Neural progenitor cell (in vitro differentiated cells): ENCODE measurements around the gene ITGB5. TPM values are rescaled to one million over a fixed set of nuclear protein-coding genes. Genes with fewer than 3 reads are reported as not detected.
A peak's percentile ranks its signal among the peaks of the same experiment; 100 is the strongest.

Experiments
- DNase-seq: peaks from one replicate; pipeline ENCODE4 v3.0.0-alpha.2; 2016; ENCODE audit warnings: low spot score
- H2AFZ ChIP-seq: fragments of 200-600 bp; sonication (generic); replicated peaks from 2 replicates; pipeline ENCODE4 v1.6.1; 2016; ENCODE audit warnings: antibody characterized with exemption
- H3F3A ChIP-seq: fragments of 200-600 bp; sonication (generic); 2 replicates; pipeline ENCODE4 v1.6.1; 2016; ENCODE audit warnings: antibody characterized with exemption, low read depth
- H3K27ac ChIP-seq: fragments of 200-600 bp; sonication (generic); 2 replicates; pipeline ENCODE4 v1.5.1; 2016; ENCODE audit warnings: mild to moderate bottlenecking
- H3K27me3 ChIP-seq: fragments of 200-600 bp; sonication (generic); 2 replicates; pipeline ENCODE4 v1.6.1; 2016; ENCODE audit warnings: mild to moderate bottlenecking, moderate library complexity
- H3K36me3 ChIP-seq: fragments of 200-600 bp; sonication (generic); 2 replicates; pipeline ENCODE4 v1.5.1; 2016
- H3K4me1 ChIP-seq: fragments of 200-600 bp; sonication (generic); 2 replicates; pipeline ENCODE4 v1.6.1; 2016; ENCODE audit warnings: mixed run types
- H3K4me2 ChIP-seq: fragments of 200-600 bp; sonication (generic); 2 replicates; pipeline ENCODE4 v1.6.1; 2016
- H3K4me3 ChIP-seq: fragments of 200-600 bp; sonication (generic); 2 replicates; pipeline ENCODE4 v1.5.1; 2016
- H3K79me2 ChIP-seq: fragments of 200-600 bp; sonication (generic); 2 replicates; pipeline ENCODE4 v1.6.1; 2016; ENCODE audit warnings: low read depth
- H3K9ac ChIP-seq: fragments of 200-600 bp; sonication (generic); 2 replicates; pipeline ENCODE4 v1.6.1; 2016
- H3K9me3 ChIP-seq: fragments of 200-600 bp; sonication (generic); 2 replicates; pipeline ENCODE4 v1.5.1; 2016; ENCODE audit warnings: low read depth
- H4K20me1 ChIP-seq: fragments of 200-600 bp; sonication (generic); 2 replicates; pipeline ENCODE4 v1.6.1; 2016; ENCODE audit warnings: low read depth
- H3K27ac Mint-ChIP-seq: 3 replicates; pipeline ENCODE4 v1.8.0; 2021; ENCODE audit warnings: mixed read lengths
- H3K27me3 Mint-ChIP-seq: 2 replicates; pipeline ENCODE4 v1.8.0; 2022; ENCODE audit warnings: low read depth, mild to moderate bottlenecking, inconsistent platforms, moderate library complexity, mixed read lengths; ENCODE audit not compliant: insufficient read depth
- H3K36me3 Mint-ChIP-seq: 3 replicates; pipeline ENCODE4 v1.8.0; 2021; ENCODE audit warnings: mixed read lengths
- H3K4me1 Mint-ChIP-seq: 3 replicates; pipeline ENCODE4 v1.8.0; 2021; ENCODE audit warnings: mixed read lengths
- H3K4me3 Mint-ChIP-seq: 3 replicates; pipeline ENCODE4 v1.8.0; 2021; ENCODE audit warnings: mild to moderate bottlenecking, moderate library complexity, mixed read lengths
- H3K9me3 Mint-ChIP-seq: 3 replicates; pipeline ENCODE4 v1.8.0; 2020; ENCODE audit warnings: mixed read lengths
- EZH2 ChIP-seq: fragments of 200-600 bp; sonication (generic); IDR thresholded peaks from 2 replicates; pipeline ENCODE4 v1.6.1; 2017; ENCODE audit warnings: antibody characterized with exemption, mild to moderate bottlenecking, moderate library complexity
- EZH2phosphoT487 ChIP-seq: fragments of 200-600 bp; sonication (generic); IDR thresholded peaks from 2 replicates; pipeline ENCODE4 v1.6.1; 2017; ENCODE audit warnings: antibody characterized with exemption
- total RNA-seq: library from RNA; depleted of rRNA; stranded (reverse); fragments of >200 nt; gene quantifications from 2 replicates; pipeline ENCODE4 v1.2.3, GENCODE V29; 2015; ENCODE audit warnings: low replicate concordance
- TF ChIP-seq, protein P1 (sequence below): fragments of 200-600 bp; sonication (generic); IDR thresholded peaks from 2 replicates; pipeline ENCODE4 v1.5.1; 2017; ENCODE audit warnings: antibody characterized with exemption, mild to moderate bottlenecking

The ITGB5 gene
- total RNA-seq, 1 donor from 2014 or later, result 55.8 TPM

- DNase-seq, result no peak
- no peak overlapping the region for H3K4me3 Mint-ChIP-seq
- no peak overlapping the region for H2AFZ ChIP-seq
- H3K4me2 ChIP-seq, result no peak overlapping the region
- no peaks in the 10 kb centered on the region for H3K9me3 Mint-ChIP-seq
- H3K4me1 Mint-ChIP-seq, result no peaks in the 10 kb centered on the region
- peaks cover 50% of the 10 kb centered on the region for H3K36me3 Mint-ChIP-seq
- H3F3A ChIP-seq, result peaks cover 3% of the 10 kb centered on the region
- H3K9ac ChIP-seq, result no peak overlapping the region
- no peak overlapping the region for H3K4me3 ChIP-seq
- TF ChIP-seq EZH2phosphoT487 (no peak), EZH2 (no peak)
- TF ChIP-seq, protein P1, sequence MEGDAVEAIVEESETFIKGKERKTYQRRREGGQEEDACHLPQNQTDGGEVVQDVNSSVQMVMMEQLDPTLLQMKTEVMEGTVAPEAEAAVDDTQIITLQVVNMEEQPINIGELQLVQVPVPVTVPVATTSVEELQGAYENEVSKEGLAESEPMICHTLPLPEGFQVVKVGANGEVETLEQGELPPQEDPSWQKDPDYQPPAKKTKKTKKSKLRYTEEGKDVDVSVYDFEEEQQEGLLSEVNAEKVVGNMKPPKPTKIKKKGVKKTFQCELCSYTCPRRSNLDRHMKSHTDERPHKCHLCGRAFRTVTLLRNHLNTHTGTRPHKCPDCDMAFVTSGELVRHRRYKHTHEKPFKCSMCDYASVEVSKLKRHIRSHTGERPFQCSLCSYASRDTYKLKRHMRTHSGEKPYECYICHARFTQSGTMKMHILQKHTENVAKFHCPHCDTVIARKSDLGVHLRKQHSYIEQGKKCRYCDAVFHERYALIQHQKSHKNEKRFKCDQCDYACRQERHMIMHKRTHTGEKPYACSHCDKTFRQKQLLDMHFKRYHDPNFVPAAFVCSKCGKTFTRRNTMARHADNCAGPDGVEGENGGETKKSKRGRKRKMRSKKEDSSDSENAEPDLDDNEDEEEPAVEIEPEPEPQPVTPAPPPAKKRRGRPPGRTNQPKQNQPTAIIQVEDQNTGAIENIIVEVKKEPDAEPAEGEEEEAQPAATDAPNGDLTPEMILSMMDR, result no peak
- no peak overlapping the region for H3K27ac Mint-ChIP-seq
- peaks cover 29% of the 10 kb centered on the region for H3K36me3 ChIP-seq
- H3K27me3 Mint-ChIP-seq, result peaks cover 3% of the 10 kb centered on the region
- no peaks in the 10 kb centered on the region for H3K9me3 ChIP-seq
- H3K27ac ChIP-seq, result no peak overlapping the region
- H3K4me1 ChIP-seq, result no peaks in the 10 kb centered on the region
- H3K79me2 ChIP-seq, result peaks cover 34% of the 10 kb centered on the region
- no peaks in the 10 kb centered on the region for H3K27me3 ChIP-seq
- peaks cover 18% of the 10 kb centered on the region for H4K20me1 ChIP-seq
Observed at GRCh38 chr3:124741027-124741426, 146.1 kb downstream of the ITGB5 start.

DNA sequence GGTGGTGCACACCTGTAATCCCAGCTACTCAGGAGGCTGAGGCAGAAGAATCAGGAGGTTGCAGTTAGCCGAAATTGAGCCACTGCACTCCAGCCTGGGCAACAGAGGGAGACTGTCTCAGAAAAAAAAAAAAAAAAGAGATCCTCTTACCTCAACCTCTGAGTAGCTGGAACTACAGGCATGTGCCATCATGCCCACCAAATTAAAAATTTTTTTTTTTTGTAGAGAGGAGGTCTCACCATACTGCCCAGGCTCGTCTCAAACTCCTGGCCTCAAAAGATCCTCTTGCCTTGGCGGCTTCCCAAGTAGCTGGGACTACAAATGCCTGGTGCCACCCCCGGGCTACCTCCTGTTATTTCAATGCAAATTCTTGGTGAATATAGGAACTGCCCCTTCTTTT, 155.4 kb downstream of the ITGB5 start:
- no peaks in the 10 kb centered on the region for H3F3A ChIP-seq
- no peaks in the 10 kb centered on the region for H3K9me3 ChIP-seq
- H3K36me3 ChIP-seq, result peaks cover under 1% of the 10 kb centered on the region
- peaks cover 3% of the 10 kb centered on the region for H3K36me3 Mint-ChIP-seq
- peaks cover 30% of the 10 kb centered on the region for H3K27me3 ChIP-seq
- peak overlapping the region; percentile 100 for H3K4me3 Mint-ChIP-seq
- DNase-seq, result no peak
- no peaks in the 10 kb centered on the region for H3K27me3 Mint-ChIP-seq
- no peak overlapping the region for H3K27ac ChIP-seq
- no peak overlapping the region for H2AFZ ChIP-seq
- H3K4me1 ChIP-seq, result peaks cover 19% of the 10 kb centered on the region
- H3K9ac ChIP-seq, result no peak overlapping the region
- H3K4me1 Mint-ChIP-seq, result peaks cover 27% of the 10 kb centered on the region
- H3K27ac Mint-ChIP-seq, result no peak overlapping the region
- H3K4me3 ChIP-seq, result peak overlapping the region; percentile 85
- TF ChIP-seq, protein P1, result no peak
- H4K20me1 ChIP-seq, result peaks cover 10% of the 10 kb centered on the region
- H3K79me2 ChIP-seq, result peaks cover 51% of the 10 kb centered on the region
- H3K4me2 ChIP-seq, result peak overlapping the region; percentile 88
- H3K9me3 Mint-ChIP-seq, result no peaks in the 10 kb centered on the region

DNA sequence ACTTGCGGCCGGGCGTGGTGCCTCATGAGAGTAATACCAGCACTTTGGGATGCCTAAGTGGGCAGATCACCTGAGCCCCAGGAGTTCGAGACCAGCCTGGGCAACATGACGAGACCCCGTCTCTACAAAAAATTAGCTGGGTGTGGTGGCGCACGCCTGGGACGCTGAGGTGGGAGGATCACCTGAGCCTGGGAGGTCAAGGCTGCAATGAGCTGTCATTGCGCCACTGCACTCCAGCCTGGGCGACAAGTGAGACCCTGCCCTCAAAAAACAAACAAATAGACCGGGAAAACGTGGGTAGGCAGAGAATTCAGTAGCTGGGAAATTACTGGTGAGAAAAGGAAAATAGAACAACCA, 156.2 kb downstream of the ITGB5 start:
- no peaks in the 10 kb centered on the region for H3K27me3 Mint-ChIP-seq
- no peak overlapping the region for H3K27ac ChIP-seq
- H3K79me2 ChIP-seq, result peaks cover 49% of the 10 kb centered on the region
- peaks cover 19% of the 10 kb centered on the region for H3K4me1 ChIP-seq
- no peaks in the 10 kb centered on the region for H3K9me3 ChIP-seq
- peaks cover 3% of the 10 kb centered on the region for H3K36me3 Mint-ChIP-seq
- H3K36me3 ChIP-seq, result no peaks in the 10 kb centered on the region
- DNase-seq, result no peak
- H3K9me3 Mint-ChIP-seq, result no peaks in the 10 kb centered on the region
- H3F3A ChIP-seq, result no peaks in the 10 kb centered on the region
- peak overlapping the region; percentile 94 for H3K9ac ChIP-seq
- H3K4me2 ChIP-seq, result peak overlapping the region; percentile 88
- peaks cover 27% of the 10 kb centered on the region for H3K4me1 Mint-ChIP-seq
- peak overlapping the region; percentile 100 for H3K27ac Mint-ChIP-seq
- no peak overlapping the region for H2AFZ ChIP-seq
- TF ChIP-seq EZH2 (no peak), EZH2phosphoT487 (no peak)
- TF ChIP-seq, protein P1, result no peak
- H3K27me3 ChIP-seq, result peaks cover 38% of the 10 kb centered on the region
- peak overlapping the region; percentile 100 for H3K4me3 Mint-ChIP-seq
- H3K4me3 ChIP-seq, result peak overlapping the region; percentile 85
- H4K20me1 ChIP-seq, result peaks cover 10% of the 10 kb centered on the region
